Measurements from ENCODE around the gene CD82. TPM values are rescaled to one million over a fixed set of nuclear protein-coding genes. Genes with fewer than 3 reads are reported as not detected.

CD82 gene
- polyA plus RNA-seq, 1 donor from 2014 or later = 0.84 TPM

DNA sequence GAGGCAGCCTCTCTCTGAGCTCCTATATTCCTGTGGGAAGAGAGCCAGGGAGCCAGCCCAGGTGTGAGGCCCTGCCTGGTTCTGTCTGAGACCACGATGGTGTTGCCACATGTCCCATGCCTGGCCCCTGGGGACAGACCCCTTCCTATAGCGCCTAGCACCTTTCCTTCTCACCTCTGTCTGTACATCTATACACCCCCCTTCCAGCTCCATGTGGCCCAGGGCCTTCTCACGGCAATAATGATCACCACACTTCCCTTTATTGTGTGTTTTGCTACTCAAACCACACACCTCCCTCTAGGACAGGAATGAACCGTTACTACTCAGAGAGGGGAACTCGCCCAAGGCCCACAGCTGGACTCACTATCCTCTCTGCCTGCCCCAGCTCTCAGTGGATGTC is 12.8 kb downstream of the CD82 start:
- no peaks in the 10 kb centered on the region for H3F3A ChIP-seq (ENCODE audit: insufficient read depth, low read length, poor library complexity, severe bottlenecking)
- no peaks in the 10 kb centered on the region for H3K27me3 ChIP-seq (ENCODE audit: insufficient read depth, low read depth, low read length)
- no peak for TF ChIP-seq EP300 (conservative IDR thresholded peaks at IDR 0.05; ENCODE audit: poor library complexity, severe bottlenecking)
- TF ChIP-seq POLR2AphosphoS5 (IDR thresholded peaks at IDR 0.05) = no peak
- TF ChIP-seq, protein P1, sequence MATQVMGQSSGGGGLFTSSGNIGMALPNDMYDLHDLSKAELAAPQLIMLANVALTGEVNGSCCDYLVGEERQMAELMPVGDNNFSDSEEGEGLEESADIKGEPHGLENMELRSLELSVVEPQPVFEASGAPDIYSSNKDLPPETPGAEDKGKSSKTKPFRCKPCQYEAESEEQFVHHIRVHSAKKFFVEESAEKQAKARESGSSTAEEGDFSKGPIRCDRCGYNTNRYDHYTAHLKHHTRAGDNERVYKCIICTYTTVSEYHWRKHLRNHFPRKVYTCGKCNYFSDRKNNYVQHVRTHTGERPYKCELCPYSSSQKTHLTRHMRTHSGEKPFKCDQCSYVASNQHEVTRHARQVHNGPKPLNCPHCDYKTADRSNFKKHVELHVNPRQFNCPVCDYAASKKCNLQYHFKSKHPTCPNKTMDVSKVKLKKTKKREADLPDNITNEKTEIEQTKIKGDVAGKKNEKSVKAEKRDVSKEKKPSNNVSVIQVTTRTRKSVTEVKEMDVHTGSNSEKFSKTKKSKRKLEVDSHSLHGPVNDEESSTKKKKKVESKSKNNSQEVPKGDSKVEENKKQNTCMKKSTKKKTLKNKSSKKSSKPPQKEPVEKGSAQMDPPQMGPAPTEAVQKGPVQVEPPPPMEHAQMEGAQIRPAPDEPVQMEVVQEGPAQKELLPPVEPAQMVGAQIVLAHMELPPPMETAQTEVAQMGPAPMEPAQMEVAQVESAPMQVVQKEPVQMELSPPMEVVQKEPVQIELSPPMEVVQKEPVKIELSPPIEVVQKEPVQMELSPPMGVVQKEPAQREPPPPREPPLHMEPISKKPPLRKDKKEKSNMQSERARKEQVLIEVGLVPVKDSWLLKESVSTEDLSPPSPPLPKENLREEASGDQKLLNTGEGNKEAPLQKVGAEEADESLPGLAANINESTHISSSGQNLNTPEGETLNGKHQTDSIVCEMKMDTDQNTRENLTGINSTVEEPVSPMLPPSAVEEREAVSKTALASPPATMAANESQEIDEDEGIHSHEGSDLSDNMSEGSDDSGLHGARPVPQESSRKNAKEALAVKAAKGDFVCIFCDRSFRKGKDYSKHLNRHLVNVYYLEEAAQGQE (IDR thresholded peaks at IDR 0.05; ENCODE audit: borderline replicate concordance) = no peak
- no peak for TF ChIP-seq MXI1 (conservative IDR thresholded peaks at IDR 0.05; ENCODE audit: poor library complexity, severe bottlenecking)
- TF ChIP-seq TAF1 (IDR thresholded peaks at IDR 0.05; ENCODE audit: low read depth) = no peak
- peaks cover 3% of the 10 kb centered on the region for H3K79me2 ChIP-seq (replicated peaks; ENCODE audit: insufficient read depth, low read length)
- no peaks in the 10 kb centered on the region for H3K36me3 ChIP-seq (ENCODE audit: insufficient read depth, low read length)
- H2AFZ ChIP-seq (ENCODE audit: low read depth, low read length) = no peak overlapping the region
- no peaks in the 10 kb centered on the region for H4K20me1 ChIP-seq (ENCODE audit: insufficient read depth)
- no peak overlapping the region for H3K4me2 ChIP-seq (ENCODE audit: low read length)
- H3K9ac ChIP-seq (ENCODE audit: low read length) = no peak overlapping the region
- no peak overlapping the region for H3K4me3 ChIP-seq (ENCODE audit: low read length)
- no peaks in the 10 kb centered on the region for H3K9me3 ChIP-seq (ENCODE audit: low read length)
- no peaks in the 10 kb centered on the region for H3K9me2 ChIP-seq (ENCODE audit: insufficient read depth, low read length)
- no peak overlapping the region for H3K27ac ChIP-seq (ENCODE audit: low read length)

DNA sequence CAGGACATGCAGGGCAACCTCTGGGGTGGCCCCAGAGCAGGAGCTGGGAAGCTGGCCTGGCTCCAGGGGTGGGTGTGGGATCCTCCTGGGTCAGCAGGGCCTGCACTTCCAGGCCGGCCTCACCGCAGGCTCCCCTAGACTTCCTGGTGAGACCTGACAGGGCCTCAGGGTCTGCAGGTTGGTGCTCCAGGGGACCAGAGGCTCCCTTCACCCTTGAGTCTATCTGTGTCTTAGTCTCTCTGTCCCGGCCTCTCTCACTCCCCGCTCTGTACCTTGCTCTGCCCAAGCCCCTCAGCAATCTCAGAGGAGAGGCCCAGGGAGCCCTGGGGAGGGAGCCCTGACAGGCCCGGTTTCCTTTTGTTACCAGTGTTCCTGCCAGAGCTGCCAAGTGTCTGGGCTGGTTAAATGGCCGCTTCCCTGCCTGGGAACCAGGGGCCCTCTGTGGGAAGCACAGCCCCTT is 13.9 kb downstream of the CD82 start:
- Histone ChIP-seq H3K79me2 (replicated peaks; ENCODE audit: insufficient read depth, low read length) (peaks cover 3% of the 10 kb centered on the region), H3K9me2 (ENCODE audit: insufficient read depth, low read length) (no peaks in the 10 kb centered on the region), H4K20me1 (ENCODE audit: insufficient read depth) (no peaks in the 10 kb centered on the region), H2AFZ (ENCODE audit: low read depth, low read length) (no peak overlapping the region), H3F3A (ENCODE audit: insufficient read depth, low read length, poor library complexity, severe bottlenecking) (no peaks in the 10 kb centered on the region), H3K4me3 (ENCODE audit: low read length) (no peak overlapping the region), H3K9me3 (ENCODE audit: low read length) (no peaks in the 10 kb centered on the region), H3K27me3 (ENCODE audit: insufficient read depth, low read depth, low read length) (no peaks in the 10 kb centered on the region), H3K27ac (ENCODE audit: low read length) (no peak overlapping the region), H3K4me2 (ENCODE audit: low read length) (no peak overlapping the region), H3K36me3 (ENCODE audit: insufficient read depth, low read length) (no peaks in the 10 kb centered on the region), H3K9ac (ENCODE audit: low read length) (no peak overlapping the region)
- TF ChIP-seq POLR2AphosphoS5 (IDR thresholded peaks at IDR 0.05) (no peak), SMC3 (conservative IDR thresholded peaks at IDR 0.05; ENCODE audit: poor library complexity) (no peak)
- TF ChIP-seq, protein P1 (IDR thresholded peaks at IDR 0.05; ENCODE audit: borderline replicate concordance) = no peak

DNA sequence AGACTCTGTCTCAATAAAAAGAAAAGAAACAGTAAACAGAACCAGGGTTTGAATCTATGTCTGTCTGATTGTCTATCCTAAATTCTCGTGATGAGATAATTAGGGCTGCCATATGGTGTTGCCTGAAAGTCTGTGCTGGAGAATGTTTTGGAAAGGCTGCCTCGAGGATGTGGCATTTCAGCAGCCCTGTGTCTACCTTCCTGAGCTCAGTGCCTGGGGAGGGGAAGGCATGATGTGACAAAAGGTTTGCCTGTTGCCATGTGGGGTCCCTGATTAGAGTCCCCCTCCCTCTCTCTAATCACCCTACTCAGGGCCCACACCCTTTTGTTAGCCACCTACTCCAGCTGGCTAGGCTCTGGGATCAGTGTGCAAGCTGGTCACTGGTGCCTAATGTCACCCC is 15.2 kb downstream of the CD82 start:
- no peaks in the 10 kb centered on the region for H3K9me3 ChIP-seq (ENCODE audit: low read length)
- TF ChIP-seq RAD21 (conservative IDR thresholded peaks at IDR 0.05) (no peak), EZH2 (IDR thresholded peaks at IDR 0.05; ENCODE audit: borderline replicate concordance, insufficient read depth, low read length, poor library complexity, severe bottlenecking) (no peak), EP300 (conservative IDR thresholded peaks at IDR 0.05; ENCODE audit: poor library complexity, severe bottlenecking) (no peak), TAF1 (IDR thresholded peaks at IDR 0.05; ENCODE audit: low read depth) (no peak)
- H2AFZ ChIP-seq (ENCODE audit: low read depth, low read length) = no peak overlapping the region
- no peaks in the 10 kb centered on the region for H3K36me3 ChIP-seq (ENCODE audit: insufficient read depth, low read length)
- no peak overlapping the region for H3K27ac ChIP-seq (ENCODE audit: low read length)
- no peaks in the 10 kb centered on the region for H3K9me2 ChIP-seq (ENCODE audit: insufficient read depth, low read length)
- H3K4me2 ChIP-seq (ENCODE audit: low read length) = no peak overlapping the region
- H4K20me1 ChIP-seq (ENCODE audit: insufficient read depth) = no peaks in the 10 kb centered on the region
- H3K79me2 ChIP-seq (replicated peaks; ENCODE audit: insufficient read depth, low read length) = peaks cover 3% of the 10 kb centered on the region
- H3K4me3 ChIP-seq (ENCODE audit: low read length) = no peak overlapping the region
- no peak overlapping the region for H3K9ac ChIP-seq (ENCODE audit: low read length)
- H3K27me3 ChIP-seq (ENCODE audit: insufficient read depth, low read depth, low read length) = no peaks in the 10 kb centered on the region
- no peaks in the 10 kb centered on the region for H3F3A ChIP-seq (ENCODE audit: insufficient read depth, low read length, poor library complexity, severe bottlenecking)

Measured in neural cell (in vitro differentiated cells).